ENCODE results near the gene SEMA5B.

The SEMA5B gene

DNA sequence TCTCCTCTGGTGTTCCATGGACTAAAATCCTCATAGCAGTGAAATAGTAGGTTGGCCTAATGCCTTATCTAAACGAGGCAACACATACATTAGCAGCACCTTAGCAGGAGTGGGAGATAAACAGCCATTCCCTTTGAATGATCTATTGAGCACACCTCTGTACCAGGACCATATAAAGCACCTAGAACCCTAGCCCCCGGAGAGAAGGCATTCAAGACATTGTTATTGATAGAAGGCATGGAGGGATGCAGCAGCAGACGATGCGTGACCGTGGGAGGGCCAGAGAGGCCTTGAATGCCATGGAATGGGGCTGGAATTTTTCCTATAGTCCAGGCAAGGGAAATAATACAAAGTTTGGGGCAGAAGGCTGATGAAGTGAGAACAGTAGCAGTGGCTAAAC lies 6.6 kb upstream of the SEMA5B start:
- TF ChIP-seq TEAD4 (IDR thresholded peaks at IDR 0.05): no peak
- TF ChIP-seq EP300 (IDR thresholded peaks at IDR 0.05; ENCODE audit: borderline replicate concordance): no peak
- no peak for TF ChIP-seq TAF1 (IDR thresholded peaks at IDR 0.05; ENCODE audit: low read depth)
- no peak for TF ChIP-seq CEBPB (IDR thresholded peaks at IDR 0.05)
- no peak for TF ChIP-seq YY1 (IDR thresholded peaks at IDR 0.05; ENCODE audit: low read depth)
- no peak for TF ChIP-seq ZBTB7A (IDR thresholded peaks at IDR 0.05; ENCODE audit: low read depth)
- TF ChIP-seq, protein P1, sequence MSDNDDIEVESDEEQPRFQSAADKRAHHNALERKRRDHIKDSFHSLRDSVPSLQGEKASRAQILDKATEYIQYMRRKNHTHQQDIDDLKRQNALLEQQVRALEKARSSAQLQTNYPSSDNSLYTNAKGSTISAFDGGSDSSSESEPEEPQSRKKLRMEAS (IDR thresholded peaks at IDR 0.05): no peak
- TF ChIP-seq CREB1 (IDR thresholded peaks at IDR 0.05; ENCODE audit: low read depth): no peak
- TF ChIP-seq RAD21 (IDR thresholded peaks at IDR 0.05; ENCODE audit: low read depth): no peak
- no peak for TF ChIP-seq REST (IDR thresholded peaks at IDR 0.05; ENCODE audit: low read depth)
- TF ChIP-seq EGR1 (IDR thresholded peaks at IDR 0.05): no peak

DNA sequence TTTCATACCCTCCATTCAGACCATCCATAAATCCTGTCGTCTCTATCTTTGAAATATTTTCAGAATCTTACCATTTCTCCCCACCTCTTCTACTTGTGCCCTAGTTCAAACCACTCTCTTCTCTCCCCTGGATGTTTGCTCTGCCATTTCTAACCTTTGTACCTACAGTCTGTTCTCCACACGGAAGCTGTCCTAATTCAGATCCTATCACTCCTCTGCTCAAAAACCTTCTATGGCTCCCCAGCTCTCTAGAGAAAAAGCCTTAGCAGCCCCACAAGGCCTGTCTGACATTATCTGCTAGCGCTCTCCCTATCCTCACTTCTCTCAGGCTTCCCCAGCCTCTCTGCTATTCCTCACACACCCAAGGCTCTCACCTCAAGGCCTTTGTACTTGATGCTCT lies 4.5 kb upstream of the SEMA5B start:
- TF ChIP-seq TCF12 (IDR thresholded peaks at IDR 0.05; ENCODE audit: low read depth): no peak
- no peak for TF ChIP-seq ZBTB7A (IDR thresholded peaks at IDR 0.05; ENCODE audit: low read depth)
- TF ChIP-seq EP300 (IDR thresholded peaks at IDR 0.05; ENCODE audit: borderline replicate concordance): no peak
- no peak for TF ChIP-seq EGR1 (IDR thresholded peaks at IDR 0.05)
- no peak for TF ChIP-seq USF1 (IDR thresholded peaks at IDR 0.05)
- TF ChIP-seq TEAD4 (IDR thresholded peaks at IDR 0.05): no peak
- TF ChIP-seq CEBPB (IDR thresholded peaks at IDR 0.05): no peak
- no peak for TF ChIP-seq REST (IDR thresholded peaks at IDR 0.05; ENCODE audit: low read depth)
- TF ChIP-seq, protein P1 (IDR thresholded peaks at IDR 0.05): no peak

DNA sequence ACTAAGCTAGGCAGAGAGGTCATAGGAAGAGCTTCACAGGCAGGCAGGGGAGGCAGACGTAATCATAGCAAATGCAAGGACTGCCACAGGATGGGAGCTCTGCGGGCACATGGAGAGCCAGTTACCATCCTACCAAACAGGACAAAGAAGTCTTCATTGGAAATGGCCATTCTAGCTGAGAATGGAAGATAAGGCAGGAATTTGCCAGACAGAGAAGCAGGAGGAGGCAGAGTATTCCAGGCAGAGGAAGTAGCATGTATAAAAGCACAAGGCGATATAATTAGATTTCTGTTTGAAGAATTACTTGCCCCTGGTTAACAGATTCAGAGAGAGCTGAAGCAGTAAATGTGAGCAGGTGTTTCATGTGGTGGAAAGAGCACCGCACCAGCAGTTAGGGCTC lies 3.5 kb upstream of the SEMA5B start:
- TF ChIP-seq EGR1 (IDR thresholded peaks at IDR 0.05): no peak
- no peak for TF ChIP-seq NFIC (IDR thresholded peaks at IDR 0.05)
- TF ChIP-seq, protein P1 (IDR thresholded peaks at IDR 0.05): no peak
- no peak for TF ChIP-seq REST (IDR thresholded peaks at IDR 0.05; ENCODE audit: low read depth)
- TF ChIP-seq CREB1 (IDR thresholded peaks at IDR 0.05; ENCODE audit: low read depth): no peak
- TF ChIP-seq EP300 (IDR thresholded peaks at IDR 0.05; ENCODE audit: borderline replicate concordance): no peak
- no peak for TF ChIP-seq YY1 (IDR thresholded peaks at IDR 0.05; ENCODE audit: low read depth)
- TF ChIP-seq TEAD4 (IDR thresholded peaks at IDR 0.05): no peak
- TF ChIP-seq ZBTB7A (IDR thresholded peaks at IDR 0.05; ENCODE audit: low read depth): no peak
- no peak for TF ChIP-seq TCF12 (IDR thresholded peaks at IDR 0.05; ENCODE audit: low read depth)
- no peak for TF ChIP-seq TAF1 (IDR thresholded peaks at IDR 0.05; ENCODE audit: low read depth)
- TF ChIP-seq FOXM1 (IDR thresholded peaks at IDR 0.05; ENCODE audit: borderline replicate concordance, low read depth): no peak
- no peak for TF ChIP-seq RAD21 (IDR thresholded peaks at IDR 0.05; ENCODE audit: low read depth)

- TF ChIP-seq EP300 (IDR thresholded peaks at IDR 0.05; ENCODE audit: borderline replicate concordance): no peak
- TF ChIP-seq TAF1 (IDR thresholded peaks at IDR 0.05; ENCODE audit: low read depth): no peak
- TF ChIP-seq, protein P1 (IDR thresholded peaks at IDR 0.05): 0 out of 2 replicates have a peak, but pooled peaks have one; percentile 14
- peak; percentile 83 for TF ChIP-seq RAD21 (IDR thresholded peaks at IDR 0.05; ENCODE audit: low read depth)
Observed at GRCh38 chr3:123028233-123028828, 768 bp upstream of the SEMA5B start.

Measured in Ishikawa (cell line).